Measurements from ENCODE around the gene GPC6.

- no peak for TF ChIP-seq CTCF (IDR thresholded peaks at IDR 0.05)
- TF ChIP-seq POLR2A (IDR thresholded peaks at IDR 0.05): no peak
Measured at GRCh38 chr13:94431574-94431973, 1205.0 kb downstream of the GPC6 start.

Measured in suprapubic skin (tissue), 3 donors.